ENCODE measurements around the gene TMC5. TPM values are rescaled to one million over a fixed set of nuclear protein-coding genes. Genes with fewer than 3 reads are reported as not detected.

Gene TMC5
- total RNA-seq, 1 experiment from 2014 or later, result 52.5 TPM

GRCh38 chr16:19434584-19434983 lies 16.9 kb downstream of the TMC5 start:
- Histone ChIP-seq H3K9me3 (ENCODE audit: insufficient read depth, low read depth) (no peaks in the 10 kb centered on the region), H3K27ac (no peak overlapping the region), H3K9me2 (ENCODE audit: insufficient read depth) (no peaks in the 10 kb centered on the region), H3K4me2 (no peak overlapping the region), H3K36me3 (ENCODE audit: low read depth) (peaks cover 47% of the 10 kb centered on the region), H3K4me1 (replicated peaks; ENCODE audit: insufficient read depth) (peaks cover 22% of the 10 kb centered on the region), H3K79me2 (ENCODE audit: low read depth) (peaks cover 30% of the 10 kb centered on the region), H4K20me1 (ENCODE audit: insufficient read depth) (no peaks in the 10 kb centered on the region), H3K27me3 (ENCODE audit: insufficient read depth, low read depth) (no peaks in the 10 kb centered on the region), H3F3A (ENCODE audit: insufficient read depth, low read depth) (peaks cover 29% of the 10 kb centered on the region), H3K4me3 (no peak overlapping the region), H2AFZ (no peak overlapping the region)
- TF ChIP-seq EZH2 (IDR thresholded peaks at IDR 0.05; ENCODE audit: low read depth) (no peak), CTCF (conservative IDR thresholded peaks at IDR 0.05) (no peak)
- intact Hi-C loops (cut with micrococcal nuclease; ENCODE audit: unreplicated experiment), result no loop called here
- DNase-seq, result no peak
- BruUV-seq (replicated peaks), result no TSS peak
- CTCF ChIA-PET, result no interaction called here
- POLR2A ChIA-PET (ENCODE audit: unreplicated experiment), result no interaction called here

- peaks cover 32% of the 10 kb centered on the region for H3K79me2 ChIP-seq (ENCODE audit: low read depth)
- no peaks in the 10 kb centered on the region for H3K9me2 ChIP-seq (ENCODE audit: insufficient read depth)
- no TSS peak for BruUV-seq (replicated peaks)
- H4K20me1 ChIP-seq (ENCODE audit: insufficient read depth), result no peaks in the 10 kb centered on the region
- POLR2A ChIA-PET (ENCODE audit: unreplicated experiment), result no interaction called here
- peaks cover 20% of the 10 kb centered on the region for H3F3A ChIP-seq (ENCODE audit: insufficient read depth, low read depth)
- H3K27ac ChIP-seq, result no peak overlapping the region
- intact Hi-C loops (cut with micrococcal nuclease; ENCODE audit: unreplicated experiment), result no loop called here
- CTCF ChIA-PET, result no interaction called here
- no peak overlapping the region for H2AFZ ChIP-seq
- H3K27me3 ChIP-seq (ENCODE audit: insufficient read depth, low read depth), result no peaks in the 10 kb centered on the region
- H3K36me3 ChIP-seq (ENCODE audit: low read depth), result peaks cover 56% of the 10 kb centered on the region
- no peak for DNase-seq
- TF ChIP-seq EZH2 (IDR thresholded peaks at IDR 0.05; ENCODE audit: low read depth), result no peak
- no peak for TF ChIP-seq CTCF (conservative IDR thresholded peaks at IDR 0.05)
- no peak overlapping the region for H3K4me2 ChIP-seq
- H3K4me3 ChIP-seq, result no peak overlapping the region
- no peaks in the 10 kb centered on the region for H3K9me3 ChIP-seq (ENCODE audit: insufficient read depth, low read depth)
- peaks cover 20% of the 10 kb centered on the region for H3K4me1 ChIP-seq (replicated peaks; ENCODE audit: insufficient read depth)
These were observed 18.9 kb downstream of the TMC5 start for GRCh38 chr16:19436540-19436939.

- CTCF ChIA-PET, result no interaction called here
These were observed 19.6 kb downstream of the TMC5 start for GRCh38 chr16:19437280-19437679.

More at GRCh38 chr16:19437280-19437679, 19.6 kb downstream of the TMC5 start:
- no peak for TF ChIP-seq EZH2 (IDR thresholded peaks at IDR 0.05; ENCODE audit: low read depth)
- no peak for TF ChIP-seq CTCF (conservative IDR thresholded peaks at IDR 0.05)
- Histone ChIP-seq H4K20me1 (ENCODE audit: insufficient read depth) (no peaks in the 10 kb centered on the region; the same call in 1 of the 2 replicates), H3K4me2 (no peak overlapping the region), H2AFZ (no peak overlapping the region), H3K27me3 (ENCODE audit: insufficient read depth, low read depth) (no peaks in the 10 kb centered on the region), H3K4me1 (replicated peaks; ENCODE audit: insufficient read depth) (peaks cover 19% of the 10 kb centered on the region), H3K9me3 (ENCODE audit: insufficient read depth, low read depth) (no peaks in the 10 kb centered on the region), H3K27ac (no peak overlapping the region), H3K4me3 (no peak overlapping the region), H3K79me2 (ENCODE audit: low read depth) (peaks cover 40% of the 10 kb centered on the region), H3F3A (ENCODE audit: insufficient read depth, low read depth) (peaks cover 13% of the 10 kb centered on the region), H3K36me3 (ENCODE audit: low read depth) (peaks cover 59% of the 10 kb centered on the region), H3K9me2 (ENCODE audit: insufficient read depth) (no peaks in the 10 kb centered on the region)
- POLR2A ChIA-PET (ENCODE audit: unreplicated experiment), result no interaction called here
- intact Hi-C loops (cut with micrococcal nuclease; ENCODE audit: unreplicated experiment), result no loop called here
- no peak for DNase-seq
- BruUV-seq (replicated peaks), result no TSS peak
